OCI-LY7 (cell line): ENCODE measurements around the gene HAUS1. TPM values are rescaled to one million over a fixed set of nuclear protein-coding genes. Genes with fewer than 3 reads are reported as not detected.
A peak's percentile ranks its signal among the peaks of the same experiment; 100 is the strongest.

ENCODE experiments used
- Bru-seq: library from RNA; stranded (reverse); fragments of 400-500 nt; gene quantifications from one replicate; lab custom pipeline; 2021; lab: Mats Ljungman, UMichigan
- BruChase-seq, 2 experiments: library from RNA; stranded (reverse); fragments of 400-500 nt; gene quantifications; one replicate each; lab custom pipeline; 2021; lab: Mats Ljungman, UMichigan
- BruUV-seq: library from RNA; stranded (reverse); fragments of 400-500 nt; replicated peaks from 2 replicates; lab custom pipeline; 2021; lab: Mats Ljungman, UMichigan
- CTCF ChIA-PET: fragments of 300-600 bp; sonication (Branson Sonifier 250); formaldehyde crosslinking; loops from one replicate; lab custom pipeline; 2022; ENCODE audit warnings: antibody characterized with exemption; ENCODE audit not compliant: unreplicated experiment; lab: Charles Lee
- POLR2A ChIA-PET: fragments of 300-600 bp; sonication (Branson Sonifier 250); formaldehyde crosslinking; loops from one replicate; lab custom pipeline; 2022; ENCODE audit warnings: antibody characterized with exemption; lab: Charles Lee
- DNase-seq: peaks from one replicate; pipeline ENCODE4 v3.0.0-alpha.2; 2015; ENCODE audit warnings: low spot score
- H2AFZ ChIP-seq: fragments of 200-600 bp; sonication (generic), shearing (Covaris generic); 2 replicates; pipeline ENCODE4 v1.6.1; 2014; ENCODE audit warnings: mild to moderate bottlenecking, antibody characterized with exemption, low read length, moderate library complexity
- H3K27ac ChIP-seq: fragments of 200-600 bp; sonication (generic); 2 replicates; pipeline ENCODE4 v1.5.1; 2014; ENCODE audit warnings: mixed run types, low read depth, mild to moderate bottlenecking, moderate library complexity, low read length, inconsistent platforms; ENCODE audit not compliant: poor library complexity, severe bottlenecking
- H3K36me3 ChIP-seq: fragments of 200-600 bp; sonication (generic); 2 replicates; pipeline ENCODE4 v1.6.1; 2014; ENCODE audit warnings: mild to moderate bottlenecking, antibody characterized with exemption, low read length, moderate library complexity, mixed read lengths; ENCODE audit not compliant: insufficient read depth
- H3K4me1 ChIP-seq: fragments of 200-600 bp; sonication (generic); 2 replicates; pipeline ENCODE4 v1.5.1; 2014; ENCODE audit warnings: mild to moderate bottlenecking, low read length; ENCODE audit not compliant: insufficient read depth, poor library complexity, severe bottlenecking
- H3K4me2 ChIP-seq: fragments of 200-600 bp; sonication (generic); 2 replicates; pipeline ENCODE4 v1.6.1; 2014; ENCODE audit warnings: mild to moderate bottlenecking, low read length
- H3K4me3 ChIP-seq: fragments of 200-600 bp; sonication (generic); 2 replicates; pipeline ENCODE4 v1.5.1; 2014; ENCODE audit warnings: mild to moderate bottlenecking, low read depth, low read length; ENCODE audit not compliant: poor library complexity, severe bottlenecking
- H3K79me2 ChIP-seq: fragments of 200-600 bp; sonication (generic); 2 replicates; pipeline ENCODE4 v1.6.1; 2016; ENCODE audit warnings: low read depth, mild to moderate bottlenecking, low read length, moderate library complexity, mixed read lengths; ENCODE audit not compliant: insufficient read depth
- H3K9me2 ChIP-seq: fragments of 200-600 bp; sonication (generic); 2 replicates; pipeline ENCODE4 v1.6.1; 2016; ENCODE audit warnings: mild to moderate bottlenecking, low read length, mixed read lengths; ENCODE audit not compliant: insufficient read depth
- H3K9me3 ChIP-seq: fragments of 200-600 bp; sonication (generic); 2 replicates; pipeline ENCODE4 v1.6.1; 2014; ENCODE audit warnings: mild to moderate bottlenecking, mixed run types, low read length, mixed read lengths
- H4K20me1 ChIP-seq: fragments of 200-600 bp; sonication (generic); 2 replicates; pipeline ENCODE4 v1.6.1; 2014; ENCODE audit warnings: mild to moderate bottlenecking, antibody characterized with exemption, low read length, moderate library complexity, mixed read lengths; ENCODE audit not compliant: insufficient read depth
- CTCF ChIP-seq: fragments of 200-600 bp; sonication (generic); conservative IDR thresholded peaks from 2 replicates; pipeline ENCODE4 v1.5.1; 2014; ENCODE audit warnings: mild to moderate bottlenecking, antibody characterized with exemption, low read length, moderate library complexity, mixed read lengths
- EZH2phosphoT487 ChIP-seq: fragments of 200-600 bp; sonication (generic); IDR thresholded peaks from 2 replicates; pipeline ENCODE4 v1.6.1; 2018; ENCODE audit warnings: low read depth, borderline replicate concordance, mild to moderate bottlenecking, mixed run types, antibody characterized with exemption, low read length, moderate library complexity, mixed read lengths
- intact Hi-C: fragments of 100-400 bp; cut with micrococcal nuclease; formaldehyde crosslinking; loops from one replicate; pipeline ENCODE4 v1.10.0; 2022; ENCODE audit not compliant: unreplicated experiment
- long read RNA-seq: library from polyadenylated mRNA; stranded (forward); transcript quantifications from one replicate; pipeline ENCODE4 v2.0.0, GENCODE V29; 2022
- total RNA-seq, 2 experiments: library from RNA; depleted of rRNA in 1 of 2; stranded (reverse); fragments of >200 nt in 1 of 2; shearing (Covaris generic) in 1 of 2; gene quantifications; 2 replicates each; pipeline ENCODE4 v1.2.3, GENCODE V29; 2014 to 2022

The HAUS1 gene
- 24.8 and 26.4 TPM in 2 replicates for total RNA-seq (2014; rRNA removed; shearing (Covaris generic))
- total RNA-seq (2022), result 36.5 and 38.4 TPM in 2 replicates
- Bru-seq, nascent RNA, result percentile 61 among the genes with signal in this experiment
- percentile 67 among the genes with signal in this experiment for BruChase-seq, experiment 1, labeled RNA remaining after a 6-hour chase
- BruChase-seq, experiment 2, labeled RNA remaining after a 2-hour chase, result percentile 63 among the genes with signal in this experiment
- long read RNA-seq, transcript HAUS1-201 (9 exons, 1,125 nt), result major isoform, 47 of 60 reads
- long read RNA-seq, partial matches to known transcripts, result 0 of 60 reads
- long read RNA-seq, other reads (novel, unspliced or antisense), result 5 of 60 reads

- no peaks in the 10 kb centered on the region for H4K20me1 ChIP-seq
- H3K9me2 ChIP-seq, result no peaks in the 10 kb centered on the region
- H3K4me2 ChIP-seq, result peak within 1 kb of the TSS; percentile 88
- no peak for TF ChIP-seq EZH2phosphoT487
- no peak for TF ChIP-seq CTCF
- peaks cover 10% of the 10 kb centered on the region; the same call in 1 of the 2 replicates for H3K36me3 ChIP-seq
- peaks cover 9% of the 10 kb centered on the region; the same call in 1 of the 2 replicates for H3K79me2 ChIP-seq
- intact Hi-C loops, result loop anchor here (10.0 kb wide), 1 partner anchor 70 kb away; a partner anchor contains a TSS
- CTCF ChIA-PET, result no interaction called here
- H3K27ac ChIP-seq, result peak within 1 kb of the TSS; percentile 36
- peak; percentile 79 for DNase-seq
- peak within 1 kb of the TSS; percentile 78 for H2AFZ ChIP-seq
- peak within 1 kb of the TSS; percentile 93 for H3K4me3 ChIP-seq
- H3K4me1 ChIP-seq, result peaks cover under 1% of the 10 kb centered on the region
- BruUV-seq, result TSS peak; percentile 41
- POLR2A ChIA-PET, result interaction anchor here (0.6 kb wide), 1 partner anchor 583 kb away, joined by 3 read pairs; no protein-coding TSS in a partner anchor
- H3K9me3 ChIP-seq, result no peaks in the 10 kb centered on the region
Observed at GRCh38 chr18:46104128-46104911, at the start of gene HAUS1. Gene HAUS1, plus strand, starts transcription at chr18:46104385. Its CDS starts 27 bp downstream, at chr18:46104412.

- Histone ChIP-seq H3K9me3 (no peaks in the 10 kb centered on the region), H3K4me1 (no peaks in the 10 kb centered on the region), H2AFZ (no peak overlapping the region), H3K4me3 (no peak overlapping the region), H3K9me2 (no peaks in the 10 kb centered on the region), H3K79me2 (no peaks in the 10 kb centered on the region), H4K20me1 (no peaks in the 10 kb centered on the region), H3K4me2 (no peak overlapping the region), H3K36me3 (no peaks in the 10 kb centered on the region), H3K27ac (no peak overlapping the region)
- BruUV-seq, result no TSS peak
- no peak for TF ChIP-seq CTCF
- no peak for TF ChIP-seq EZH2phosphoT487
- ChIA-PET POLR2A (interaction anchor here (0.6 kb wide), 1 partner anchor 164 kb away, joined by 5 read pairs; no protein-coding TSS in a partner anchor), CTCF (no interaction called here)
- no peak for DNase-seq
- intact Hi-C loops, result no loop called here
Observed at GRCh38 chr18:46054956-46055837, 49.0 kb upstream of the HAUS1 start.
